Cardiac muscle cell (in vitro differentiated cells and primary cell): Measurements from ENCODE around the gene TMEM200B. TPM values are rescaled to one million over a fixed set of nuclear protein-coding genes. Genes with fewer than 3 reads are reported as not detected.
A peak's percentile ranks its signal among the peaks of the same experiment; 100 is the strongest.
"Not testable (repeated sequence)": the region's sequence is repeated elsewhere in the genome, so short reads cannot be mapped to it uniquely, and the experiment has no call there.

ENCODE experiments used
- DNase-seq, 2 donors: peaks; one replicate each; pipeline versions ENCODE4 v3.0.0 to v3.0.0-alpha.2; 2010 to 2017; ENCODE audit warnings: low read depth in 1 of 2, low spot score in 1 of 2
- H3K27ac ChIP-seq: fragments of 200-600 bp; sonication (generic); 2 replicates; pipeline ENCODE4 v1.5.1; 2016
- H3K27me3 ChIP-seq: fragments of 200-600 bp; sonication (generic); 2 replicates; pipeline ENCODE4 v1.6.0; 2016; ENCODE audit warnings: control low read depth
- H3K36me3 ChIP-seq: fragments of 200-600 bp; sonication (generic); 2 replicates; pipeline ENCODE4 v1.5.1; 2016; ENCODE audit warnings: control low read depth
- H3K4me1 ChIP-seq: fragments of 200-600 bp; sonication (generic); 2 replicates; pipeline ENCODE4 v1.8.1; 2017; ENCODE audit warnings: low read depth, mild to moderate bottlenecking, mixed run types
- H3K4me3 ChIP-seq: fragments of 200-600 bp; sonication (generic); 2 replicates; pipeline ENCODE4 v1.5.1; 2016; ENCODE audit warnings: mild to moderate bottlenecking
- H3K9me3 ChIP-seq: fragments of 200-600 bp; sonication (generic); 2 replicates; pipeline ENCODE4 v1.5.1; 2017; ENCODE audit warnings: low read depth, mild to moderate bottlenecking, control low read depth
- polyA plus RNA-seq: library from polyadenylated mRNA; unstranded; fragments of >200 nt; fragmentation: Nextera tagmentation; extraction: Ambion mirVana; gene quantifications from 2 replicates; pipeline ENCODE4 v1.2.1, GENCODE V29; 2016
- total RNA-seq: library from RNA; depleted of rRNA; stranded (reverse); fragments of >200 nt; gene quantifications from 2 replicates; pipeline ENCODE4 v1.2.3, GENCODE V29; 2016
- TF ChIP-seq, protein P1 (sequence below): IDR thresholded peaks from 2 replicates; pipeline ENCODE4 v1.5.1; 2012; ENCODE audit warnings: low read depth, mild to moderate bottlenecking, low read length

Gene TMEM200B
- total and polyA plus RNA-seq, 2 experiments from 2014 or later = 18.7 to 37.6 TPM

DNA sequence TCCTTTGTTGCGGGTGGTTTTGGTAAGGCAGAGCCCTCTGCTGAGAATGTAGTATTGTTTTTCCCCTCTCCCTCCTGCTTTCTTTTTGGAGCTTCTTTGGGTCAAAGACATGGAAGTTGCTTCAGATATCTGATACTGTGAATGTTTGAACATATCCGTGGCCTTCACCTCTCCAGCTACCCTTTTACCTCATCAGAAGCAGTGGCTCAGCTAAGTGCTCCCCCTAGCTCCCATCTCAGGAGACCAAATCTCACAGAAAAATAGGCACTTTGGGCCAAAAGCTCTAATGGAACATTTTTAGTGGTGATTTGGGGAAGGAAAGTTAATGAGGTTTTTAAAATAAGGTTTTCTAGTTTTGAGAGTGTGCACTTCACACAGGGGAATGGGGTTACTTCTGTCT is 6.3 kb downstream of the TMEM200B start:
- no peak for DNase-seq
- H3K4me1 ChIP-seq = peaks cover 9% of the 10 kb centered on the region
- no peak overlapping the region for H3K27ac ChIP-seq
- no peak overlapping the region for H3K4me3 ChIP-seq
- H3K9me3 ChIP-seq = no peaks in the 10 kb centered on the region
- no peaks in the 10 kb centered on the region for H3K36me3 ChIP-seq
- TF ChIP-seq, protein P1, sequence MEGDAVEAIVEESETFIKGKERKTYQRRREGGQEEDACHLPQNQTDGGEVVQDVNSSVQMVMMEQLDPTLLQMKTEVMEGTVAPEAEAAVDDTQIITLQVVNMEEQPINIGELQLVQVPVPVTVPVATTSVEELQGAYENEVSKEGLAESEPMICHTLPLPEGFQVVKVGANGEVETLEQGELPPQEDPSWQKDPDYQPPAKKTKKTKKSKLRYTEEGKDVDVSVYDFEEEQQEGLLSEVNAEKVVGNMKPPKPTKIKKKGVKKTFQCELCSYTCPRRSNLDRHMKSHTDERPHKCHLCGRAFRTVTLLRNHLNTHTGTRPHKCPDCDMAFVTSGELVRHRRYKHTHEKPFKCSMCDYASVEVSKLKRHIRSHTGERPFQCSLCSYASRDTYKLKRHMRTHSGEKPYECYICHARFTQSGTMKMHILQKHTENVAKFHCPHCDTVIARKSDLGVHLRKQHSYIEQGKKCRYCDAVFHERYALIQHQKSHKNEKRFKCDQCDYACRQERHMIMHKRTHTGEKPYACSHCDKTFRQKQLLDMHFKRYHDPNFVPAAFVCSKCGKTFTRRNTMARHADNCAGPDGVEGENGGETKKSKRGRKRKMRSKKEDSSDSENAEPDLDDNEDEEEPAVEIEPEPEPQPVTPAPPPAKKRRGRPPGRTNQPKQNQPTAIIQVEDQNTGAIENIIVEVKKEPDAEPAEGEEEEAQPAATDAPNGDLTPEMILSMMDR = peak; percentile 30
- H3K27me3 ChIP-seq = peaks cover 8% of the 10 kb centered on the region

DNA sequence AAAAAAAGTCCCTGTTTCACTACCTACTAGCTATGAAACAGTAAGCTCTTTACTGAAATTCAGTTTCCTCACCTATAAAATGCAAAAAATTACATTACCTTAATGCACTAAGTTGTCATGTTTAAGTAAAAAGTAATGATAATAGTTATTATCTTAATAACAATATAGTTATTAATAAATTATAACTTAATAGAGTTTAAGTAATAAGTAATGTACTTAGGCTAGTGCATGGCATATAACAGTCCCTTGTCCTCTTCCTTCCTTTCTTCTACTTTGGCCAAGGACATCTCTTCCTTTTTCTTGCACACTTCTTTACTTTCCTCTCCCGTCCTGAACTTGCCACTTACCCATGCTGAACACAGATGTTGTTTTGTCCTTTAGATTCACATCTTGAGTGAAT is 9.0 kb downstream of the TMEM200B start:
- no peak for DNase-seq
- Histone ChIP-seq H3K4me3 (no peak overlapping the region), H3K9me3 (no peaks in the 10 kb centered on the region), H3K4me1 (peaks cover 9% of the 10 kb centered on the region), H3K36me3 (no peaks in the 10 kb centered on the region), H3K27ac (no peak overlapping the region), H3K27me3 (no peaks in the 10 kb centered on the region)
- TF ChIP-seq, protein P1 = no peak

DNA sequence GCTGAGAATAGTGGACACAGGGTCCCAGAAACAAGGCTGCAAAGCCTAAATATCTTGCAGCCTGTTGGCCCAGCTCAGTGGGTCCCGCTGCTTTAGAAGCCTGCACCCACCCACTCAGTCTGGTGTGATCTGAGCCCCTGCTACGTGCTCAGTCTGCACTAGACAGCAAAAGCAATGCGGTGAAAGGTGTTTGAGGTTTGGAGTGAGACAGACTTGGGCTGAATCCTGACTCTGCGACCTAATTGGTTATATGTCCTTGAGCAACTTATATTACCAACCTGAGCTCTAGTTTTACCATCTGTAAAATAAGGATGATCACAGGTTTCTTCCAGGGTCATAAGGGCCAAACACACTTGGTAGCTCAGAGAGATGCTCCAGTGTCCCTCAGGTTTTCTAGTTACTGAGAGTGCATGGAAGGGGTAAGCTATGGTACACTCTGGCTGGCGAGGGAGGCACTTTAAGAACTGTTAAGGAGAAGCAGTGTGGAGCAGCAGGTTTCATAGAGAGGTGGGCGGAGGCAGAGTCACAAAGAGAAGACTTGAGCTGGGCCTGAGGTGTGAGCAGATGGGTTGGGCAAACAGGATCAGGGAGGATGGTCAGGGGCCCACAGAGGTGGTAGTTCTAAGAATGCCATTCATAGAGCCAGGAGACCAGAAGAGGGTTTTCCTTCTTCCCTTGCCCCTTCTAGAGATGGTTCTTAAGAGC is 10.1 kb downstream of the TMEM200B start:
- Histone ChIP-seq H3K36me3 (no peaks in the 10 kb centered on the region), H3K27me3 (no peaks in the 10 kb centered on the region), H3K4me1 (peaks cover 9% of the 10 kb centered on the region), H3K9me3 (no peaks in the 10 kb centered on the region), H3K4me3 (no peak overlapping the region), H3K27ac (no peak overlapping the region)
- TF ChIP-seq, protein P1 = no peak
- DNase-seq = no peak

DNA sequence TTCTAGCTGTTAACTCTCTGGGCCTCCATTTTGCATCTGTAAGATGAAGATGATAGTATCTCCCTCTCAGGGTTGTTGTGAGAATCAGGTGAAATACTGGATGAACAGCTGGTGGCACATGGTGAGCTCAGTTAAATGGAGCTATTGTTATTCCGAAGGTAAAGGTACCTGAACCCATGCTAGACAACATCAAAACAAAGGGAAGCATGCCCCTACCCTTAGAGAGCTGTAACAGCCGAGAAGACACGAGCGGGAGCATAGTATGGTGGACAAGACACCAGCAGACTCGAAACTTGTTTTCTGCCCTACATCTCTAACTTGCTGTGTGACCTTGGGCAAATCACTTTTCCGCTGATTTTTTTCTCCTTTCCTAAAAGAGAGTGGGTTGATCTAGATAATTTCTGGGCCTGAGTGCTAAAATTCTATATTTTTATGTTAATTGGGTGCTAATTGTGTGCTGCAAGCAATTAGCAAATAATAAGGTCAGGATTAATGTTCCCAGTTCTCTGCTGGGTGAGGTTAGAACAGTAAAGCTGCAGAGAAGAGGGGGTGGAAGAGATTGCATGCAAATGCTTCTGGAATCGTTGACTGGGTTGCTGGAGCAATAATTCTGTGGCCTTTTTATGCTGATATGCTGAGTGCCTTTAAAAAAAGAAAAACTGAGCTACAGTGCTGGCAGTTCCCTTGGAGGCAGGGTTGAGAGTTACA is 10.8 kb downstream of the TMEM200B start:
- Histone ChIP-seq H3K4me3 (no peak overlapping the region), H3K4me1 (peaks cover 6% of the 10 kb centered on the region), H3K27me3 (no peaks in the 10 kb centered on the region), H3K9me3 (no peaks in the 10 kb centered on the region), H3K27ac (no peak overlapping the region), H3K36me3 (no peaks in the 10 kb centered on the region)
- DNase-seq = no peak
- TF ChIP-seq, protein P1 = no peak

DNA sequence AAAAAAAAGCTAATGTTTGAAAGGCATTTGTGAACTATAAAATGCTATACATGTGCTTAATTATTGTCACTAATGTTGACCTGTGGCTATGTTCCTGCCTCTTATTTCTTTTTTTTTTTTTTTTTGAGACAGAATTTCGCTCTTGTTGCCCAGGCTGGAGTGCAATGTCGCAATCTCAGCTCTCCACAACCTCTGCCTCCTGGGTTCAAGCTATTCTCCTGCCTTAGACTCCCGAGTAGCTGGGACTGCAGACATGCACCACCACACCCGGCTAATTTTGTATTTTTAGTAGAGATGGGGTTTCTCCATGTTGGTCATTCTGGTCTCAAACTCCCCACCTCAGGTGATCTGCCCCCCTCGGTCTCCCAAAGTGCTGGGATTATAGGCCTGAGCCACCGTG is 15.7 kb downstream of the TMEM200B start:
- not testable (repeated sequence) for H3K27ac ChIP-seq, H3K9me3 ChIP-seq, DNase-seq, H3K36me3 ChIP-seq, H3K4me1 ChIP-seq, H3K4me3 ChIP-seq, H3K27me3 ChIP-seq

DNA sequence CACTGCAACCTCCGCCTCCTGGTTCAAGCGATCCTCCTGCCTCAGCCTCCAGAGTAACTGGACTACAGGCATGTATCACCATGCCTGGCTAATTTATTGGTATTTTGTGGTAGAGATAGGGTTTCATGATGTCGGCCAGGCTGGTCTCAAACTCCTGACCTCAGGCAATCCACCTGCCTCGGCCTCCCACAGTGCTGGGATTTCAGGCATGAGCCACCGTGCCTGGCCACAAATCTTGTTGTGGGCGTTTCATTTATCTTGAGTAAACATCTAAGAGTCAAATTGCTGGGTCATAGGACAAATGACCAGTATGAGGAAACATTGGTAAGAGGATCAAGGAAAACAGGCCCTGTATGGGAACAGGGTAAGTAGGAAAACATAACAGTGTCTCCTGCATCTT is 17.9 kb downstream of the TMEM200B start:
- DNase-seq = no peak
- Histone ChIP-seq H3K27ac (no peak overlapping the region), H3K4me3 (no peak overlapping the region), H3K9me3 (no peaks in the 10 kb centered on the region), H3K36me3 (no peaks in the 10 kb centered on the region), H3K27me3 (no peaks in the 10 kb centered on the region), H3K4me1 (no peaks in the 10 kb centered on the region)
- TF ChIP-seq, protein P1 = no peak
